Stimulated activated memory B cell treated with anti-CD40 and anti-IgM and Interleukin-4, amounts not matched to agents 10 μg/mL and 1 μg/mL and 100 μg/mL, for 72 hours (primary cell): ENCODE measurements around the gene RUNX1.

Experiments used
- ATAC-seq: fragments of 150-1000 bp; cut with Tn5 transposase; 2 replicates; pipeline ENCODE4 v1.10.0; 2021
- H3K27ac Mint-ChIP-seq: one replicate; pipeline ENCODE4 v1.8.0; 2022; ENCODE audit warnings: mild to moderate bottlenecking, mixed read lengths
- H3K27me3 Mint-ChIP-seq: one replicate; pipeline ENCODE4 v1.8.0; 2022; ENCODE audit warnings: mixed read lengths
- H3K36me3 Mint-ChIP-seq: one replicate; pipeline ENCODE4 v1.8.0; 2022; ENCODE audit warnings: mixed read lengths
- H3K4me1 Mint-ChIP-seq: one replicate; pipeline ENCODE4 v1.8.0; 2022; ENCODE audit warnings: mixed read lengths
- H3K4me3 Mint-ChIP-seq: one replicate; pipeline ENCODE4 v1.8.0; 2022; ENCODE audit warnings: mild to moderate bottlenecking, moderate library complexity, mixed read lengths
- H3K9me3 Mint-ChIP-seq: one replicate; pipeline ENCODE4 v1.8.0; 2022; ENCODE audit warnings: mixed read lengths

Gene RUNX1

DNA sequence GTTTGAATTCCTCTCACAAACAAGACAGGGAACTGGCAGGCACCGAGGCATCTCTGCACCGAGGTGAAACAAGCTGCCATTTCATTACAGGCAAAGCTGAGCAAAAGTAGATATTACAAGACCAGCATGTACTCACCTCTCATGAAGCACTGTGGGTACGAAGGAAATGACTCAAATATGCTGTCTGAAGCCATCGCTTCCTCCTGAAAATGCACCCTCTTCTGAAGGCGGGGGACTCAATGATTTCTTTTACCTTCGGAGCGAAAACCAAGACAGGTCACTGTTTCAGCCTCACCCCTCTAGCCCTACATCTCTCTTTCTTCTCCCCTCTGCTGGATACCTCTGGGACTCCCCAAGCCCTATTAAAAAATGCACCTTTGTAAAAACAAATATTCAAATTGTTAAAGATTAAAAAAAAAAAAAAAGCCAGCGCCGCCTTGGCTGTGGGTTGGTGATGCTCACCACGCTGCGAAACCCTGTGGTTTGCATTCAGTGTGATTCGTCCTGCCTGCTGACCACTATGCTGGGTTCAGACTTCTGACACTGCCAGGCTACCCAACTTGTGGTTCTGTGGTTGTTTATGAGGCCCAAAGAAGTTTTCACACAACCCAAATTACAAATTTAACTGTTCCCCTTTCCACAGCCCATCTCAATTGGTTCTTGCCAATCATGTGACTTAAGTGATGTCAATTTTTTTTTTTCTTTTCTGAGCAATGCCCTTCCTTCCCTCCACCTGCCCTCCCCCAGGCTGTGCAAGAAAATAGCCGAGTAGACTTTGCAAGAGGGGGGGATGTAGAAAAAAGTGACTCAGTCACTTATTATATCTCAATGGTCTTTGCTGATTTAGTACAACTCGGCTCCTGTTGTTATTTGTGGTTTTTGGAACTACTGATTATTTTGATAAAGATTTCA, at the start of gene RUNX1:
Gene RUNX1 (minus strand): TSS at position 597 of the 912 bp plus-strand sequence.
- H3K4me1 Mint-ChIP-seq: peaks cover 65% of the 10 kb centered on the region
- ATAC-seq: peak; percentile 85
- peaks cover 5% of the 10 kb centered on the region for H3K36me3 Mint-ChIP-seq
- no peaks in the 10 kb centered on the region for H3K27me3 Mint-ChIP-seq
- peak within 1 kb of the TSS; percentile 99 for H3K27ac Mint-ChIP-seq
- peak within 1 kb of the TSS; percentile 84 for H3K4me3 Mint-ChIP-seq
- no peaks in the 10 kb centered on the region for H3K9me3 Mint-ChIP-seq

DNA sequence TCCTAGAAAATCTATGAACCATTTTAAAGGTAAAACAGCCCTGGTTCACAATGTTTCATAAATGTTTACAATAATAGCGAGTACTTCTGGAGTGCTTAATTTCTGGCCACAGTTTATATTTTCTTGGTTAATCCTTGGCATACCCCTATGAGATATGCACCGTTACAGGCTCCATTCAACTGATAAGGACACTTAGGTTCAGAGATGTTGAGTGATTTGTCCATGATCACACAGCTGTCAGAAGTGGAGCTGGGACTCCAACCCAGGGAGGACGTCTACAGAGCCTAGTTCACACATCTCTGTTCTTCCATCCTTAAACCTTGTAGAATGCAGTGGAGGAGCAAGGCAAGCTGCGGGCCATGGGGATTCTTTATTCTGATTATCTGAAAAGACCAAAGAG, 48.4 kb upstream of the RUNX1 start:
- H3K4me1 Mint-ChIP-seq: peaks cover 7% of the 10 kb centered on the region
- no peak overlapping the region for H3K4me3 Mint-ChIP-seq
- no peaks in the 10 kb centered on the region for H3K27me3 Mint-ChIP-seq
- no peaks in the 10 kb centered on the region for H3K9me3 Mint-ChIP-seq
- H3K27ac Mint-ChIP-seq: no peak overlapping the region
- ATAC-seq: no peak
- no peaks in the 10 kb centered on the region for H3K36me3 Mint-ChIP-seq

DNA sequence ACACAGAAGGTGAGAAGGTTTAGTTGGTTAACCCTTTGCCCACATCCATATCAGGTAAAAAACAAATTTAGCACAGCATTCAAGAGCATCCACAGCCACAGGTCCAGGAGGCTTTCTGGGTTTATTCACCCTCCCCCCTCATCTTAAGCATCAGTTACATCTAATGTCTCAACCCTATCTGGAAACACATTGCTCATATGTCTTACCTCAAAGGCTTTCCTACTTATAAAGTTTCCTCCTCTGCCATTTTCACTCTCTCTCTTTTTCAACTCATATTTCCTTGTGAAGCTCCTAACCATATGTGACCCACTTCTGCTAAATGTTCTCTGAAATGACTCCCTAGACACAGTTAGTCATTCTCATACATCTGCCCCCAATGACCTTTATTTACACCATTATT, 47.9 kb upstream of the RUNX1 start:
- H3K4me3 Mint-ChIP-seq: no peak overlapping the region
- ATAC-seq: peak; percentile 83

DNA sequence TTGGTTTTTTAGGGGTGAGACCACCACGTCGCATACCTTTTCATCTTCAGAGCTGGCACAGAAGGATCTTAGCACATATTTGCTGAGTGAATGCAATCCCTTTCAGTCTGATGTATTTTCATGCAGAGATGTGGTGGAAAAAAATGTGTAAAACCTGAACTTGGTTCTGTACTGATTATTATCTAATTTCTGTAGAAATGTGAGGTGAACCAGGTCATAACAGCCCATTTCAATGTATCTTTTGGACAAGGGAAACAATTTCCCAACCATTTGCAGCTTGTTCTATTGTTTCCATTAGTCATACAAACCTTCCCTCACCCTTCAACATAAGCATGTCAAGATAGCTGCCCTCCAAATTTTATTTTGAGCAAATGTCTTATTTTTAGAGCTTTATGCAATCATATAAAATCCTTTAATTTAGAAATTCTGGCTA, 46.8 kb upstream of the RUNX1 start:
- H3K27ac Mint-ChIP-seq: no peak overlapping the region
- H3K27me3 Mint-ChIP-seq: no peaks in the 10 kb centered on the region
- H3K36me3 Mint-ChIP-seq: no peaks in the 10 kb centered on the region
- no peak overlapping the region for H3K4me3 Mint-ChIP-seq
- no peak for ATAC-seq
- peaks cover 7% of the 10 kb centered on the region for H3K4me1 Mint-ChIP-seq
- no peaks in the 10 kb centered on the region for H3K9me3 Mint-ChIP-seq

More for the DNA sequence above, 47.9 kb upstream of the RUNX1 start:
- H3K27ac Mint-ChIP-seq: no peak overlapping the region
- H3K27me3 Mint-ChIP-seq: no peaks in the 10 kb centered on the region
- no peaks in the 10 kb centered on the region for H3K36me3 Mint-ChIP-seq
- H3K9me3 Mint-ChIP-seq: no peaks in the 10 kb centered on the region
- H3K4me1 Mint-ChIP-seq: peaks cover 7% of the 10 kb centered on the region

DNA sequence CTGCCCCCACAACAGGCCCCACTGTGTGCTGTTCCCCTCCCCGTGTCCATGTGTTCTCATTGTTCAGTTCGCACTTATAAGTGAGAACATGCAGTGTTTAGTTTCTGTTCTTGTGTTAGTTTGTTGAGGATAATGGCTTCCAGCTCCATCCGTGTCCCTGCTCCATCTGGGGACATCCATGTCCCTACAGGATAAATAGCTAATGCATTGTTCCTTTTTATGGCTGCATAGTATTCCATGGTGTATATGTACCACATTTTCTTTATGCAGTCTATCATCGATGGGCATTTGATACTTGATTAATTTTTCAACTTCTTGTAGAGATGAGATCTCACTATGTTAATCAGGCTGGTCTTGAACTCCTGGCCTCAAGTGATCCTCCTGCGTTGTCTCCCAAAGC, 44.4 kb upstream of the RUNX1 start:
- H3K27ac Mint-ChIP-seq: no peak overlapping the region
- peaks cover 7% of the 10 kb centered on the region for H3K4me1 Mint-ChIP-seq
- no peaks in the 10 kb centered on the region for H3K36me3 Mint-ChIP-seq
- H3K27me3 Mint-ChIP-seq: no peaks in the 10 kb centered on the region
- H3K9me3 Mint-ChIP-seq: no peaks in the 10 kb centered on the region
- H3K4me3 Mint-ChIP-seq: no peak overlapping the region
- ATAC-seq: no peak

DNA sequence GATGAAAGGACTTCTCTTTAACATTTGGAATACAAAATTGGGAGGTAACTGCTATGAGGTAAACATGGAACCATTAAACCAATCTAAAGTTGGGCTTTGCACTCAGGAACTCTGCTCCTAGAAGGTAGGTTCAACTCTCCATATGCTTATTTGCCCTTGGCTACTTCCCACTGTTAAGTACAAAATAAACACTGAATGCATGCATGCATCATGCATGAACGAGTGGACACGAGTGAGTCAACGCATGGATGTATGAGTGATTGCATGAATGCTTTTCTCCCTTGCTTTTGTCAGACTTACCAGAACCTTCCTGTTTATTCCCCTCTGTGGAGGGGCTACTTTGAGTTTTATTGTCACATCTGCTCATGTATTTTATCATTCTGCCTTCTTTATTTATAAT, 42.4 kb upstream of the RUNX1 start:
- no peak overlapping the region for H3K27ac Mint-ChIP-seq
- H3K4me1 Mint-ChIP-seq: no peaks in the 10 kb centered on the region
- H3K9me3 Mint-ChIP-seq: no peaks in the 10 kb centered on the region
- no peak overlapping the region for H3K4me3 Mint-ChIP-seq
- H3K36me3 Mint-ChIP-seq: no peaks in the 10 kb centered on the region
- H3K27me3 Mint-ChIP-seq: no peaks in the 10 kb centered on the region
- no peak for ATAC-seq

DNA sequence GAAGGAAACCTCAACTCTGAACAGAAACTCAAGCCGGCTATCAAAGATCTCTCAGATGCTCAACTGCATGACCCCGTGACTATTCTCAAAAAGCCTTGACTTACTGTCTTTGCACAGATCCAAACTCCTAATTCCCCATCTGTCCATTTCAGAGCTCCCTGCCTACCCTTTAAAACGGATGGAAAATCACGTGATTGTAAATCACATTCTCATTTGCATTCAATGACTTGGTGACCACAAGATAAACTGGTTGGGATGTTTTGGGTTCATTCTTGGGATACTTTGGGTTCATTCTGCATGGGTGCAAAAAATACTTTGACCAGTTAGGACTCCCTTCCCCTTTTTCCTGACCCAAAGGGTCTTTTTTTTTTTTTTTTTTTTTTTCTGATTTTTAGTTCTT, 41.3 kb upstream of the RUNX1 start:
- H3K36me3 Mint-ChIP-seq: no peaks in the 10 kb centered on the region
- H3K27me3 Mint-ChIP-seq: no peaks in the 10 kb centered on the region
- no peak overlapping the region for H3K27ac Mint-ChIP-seq
- H3K4me3 Mint-ChIP-seq: no peak overlapping the region
- no peaks in the 10 kb centered on the region for H3K9me3 Mint-ChIP-seq
- no peak for ATAC-seq
- no peaks in the 10 kb centered on the region for H3K4me1 Mint-ChIP-seq

DNA sequence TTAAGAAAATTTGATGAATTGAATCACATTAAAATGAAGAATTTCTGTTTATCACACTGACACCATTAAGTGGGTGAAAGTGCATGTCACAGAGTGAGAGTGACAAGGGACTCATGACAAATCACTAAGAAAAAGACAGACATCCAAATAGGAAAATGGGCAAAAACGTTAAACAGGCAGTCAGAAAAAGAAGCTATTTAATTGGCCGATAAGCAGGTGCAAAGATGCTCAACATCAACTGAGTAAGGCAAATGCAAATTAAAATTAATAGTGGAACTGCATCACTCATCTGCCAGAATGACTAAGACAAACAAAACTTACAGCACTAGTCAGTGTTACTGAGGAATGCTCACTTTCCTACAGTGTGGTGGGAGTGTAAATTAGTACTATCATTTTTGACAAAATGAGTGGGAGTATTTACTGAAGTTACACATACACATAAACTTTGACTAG, 39.2 kb upstream of the RUNX1 start:
- Mint-ChIP-seq H3K9me3 (peaks cover 5% of the 10 kb centered on the region), H3K4me3 (no peak overlapping the region), H3K27ac (no peak overlapping the region), H3K4me1 (no peaks in the 10 kb centered on the region), H3K27me3 (no peaks in the 10 kb centered on the region), H3K36me3 (no peaks in the 10 kb centered on the region)
- peak; percentile 60 for ATAC-seq

DNA sequence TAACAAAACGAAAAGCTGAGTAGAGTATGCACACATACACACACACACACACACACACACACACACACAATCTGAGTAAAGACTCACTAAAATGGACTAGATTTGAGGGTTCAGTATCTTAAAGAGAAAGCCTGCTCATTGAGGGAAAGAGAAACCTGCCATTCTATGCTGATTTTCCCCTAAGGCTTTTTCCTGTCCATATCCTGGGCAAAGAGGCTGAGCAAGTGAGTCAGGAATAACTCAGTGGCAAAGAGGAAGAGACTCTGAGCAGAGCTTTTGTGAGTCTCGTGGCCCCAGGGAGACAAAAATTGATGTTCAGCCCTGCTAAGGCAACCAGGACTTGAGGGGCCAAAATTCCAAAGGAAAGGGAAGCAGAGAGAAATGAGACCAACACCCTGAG, 37.3 kb upstream of the RUNX1 start:
- H3K36me3 Mint-ChIP-seq: no peaks in the 10 kb centered on the region
- peaks cover 13% of the 10 kb centered on the region for H3K27me3 Mint-ChIP-seq
- ATAC-seq: no peak
- H3K27ac Mint-ChIP-seq: no peak overlapping the region
- H3K4me3 Mint-ChIP-seq: no peak overlapping the region
- H3K4me1 Mint-ChIP-seq: no peaks in the 10 kb centered on the region
- H3K9me3 Mint-ChIP-seq: peaks cover 8% of the 10 kb centered on the region

DNA sequence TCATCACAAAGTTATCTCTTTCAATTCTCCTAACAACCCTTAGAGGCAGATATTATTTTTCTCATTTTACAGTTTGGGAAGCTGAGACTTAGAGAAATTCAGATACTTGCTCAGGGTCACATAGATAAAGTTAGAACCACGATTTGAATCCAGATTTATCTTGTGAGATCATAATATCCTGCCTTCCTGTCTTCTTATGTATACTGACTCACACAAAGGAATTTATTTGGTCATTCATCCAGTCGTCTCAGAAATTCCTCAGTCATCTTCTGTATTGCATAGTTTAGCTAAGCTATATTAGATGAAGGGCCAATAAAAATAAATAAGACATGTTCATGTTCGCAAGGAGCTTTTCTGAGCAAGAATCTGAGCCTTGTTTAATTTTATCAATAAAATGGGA, 35.8 kb upstream of the RUNX1 start:
- Mint-ChIP-seq H3K4me3 (no peak overlapping the region), H3K27ac (no peak overlapping the region), H3K9me3 (peaks cover 8% of the 10 kb centered on the region), H3K36me3 (no peaks in the 10 kb centered on the region), H3K27me3 (peaks cover 13% of the 10 kb centered on the region), H3K4me1 (no peaks in the 10 kb centered on the region)
- no peak for ATAC-seq

DNA sequence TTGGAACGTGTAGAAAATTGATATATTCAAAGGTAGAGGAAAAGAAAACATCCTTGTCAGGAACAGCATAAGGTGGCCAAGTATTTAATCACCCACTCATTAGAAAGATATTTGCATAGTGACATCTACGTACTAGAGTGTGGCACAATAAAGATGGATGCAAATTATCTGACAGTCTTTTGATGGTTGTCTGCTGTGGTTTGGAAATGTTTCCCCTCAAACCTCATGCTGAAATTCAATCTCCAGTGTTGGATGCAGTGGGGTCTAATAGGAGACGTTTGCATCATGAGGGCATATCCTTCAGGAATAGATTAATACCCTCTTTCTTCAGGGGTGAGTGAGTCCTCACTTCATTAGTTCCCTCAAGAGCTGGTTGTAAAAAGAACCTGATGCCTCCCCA, 34.1 kb upstream of the RUNX1 start:
- Mint-ChIP-seq H3K9me3 (peaks cover 8% of the 10 kb centered on the region), H3K4me1 (no peaks in the 10 kb centered on the region), H3K27me3 (peaks cover 13% of the 10 kb centered on the region), H3K36me3 (no peaks in the 10 kb centered on the region), H3K27ac (no peak overlapping the region), H3K4me3 (no peak overlapping the region)
- ATAC-seq: no peak

DNA sequence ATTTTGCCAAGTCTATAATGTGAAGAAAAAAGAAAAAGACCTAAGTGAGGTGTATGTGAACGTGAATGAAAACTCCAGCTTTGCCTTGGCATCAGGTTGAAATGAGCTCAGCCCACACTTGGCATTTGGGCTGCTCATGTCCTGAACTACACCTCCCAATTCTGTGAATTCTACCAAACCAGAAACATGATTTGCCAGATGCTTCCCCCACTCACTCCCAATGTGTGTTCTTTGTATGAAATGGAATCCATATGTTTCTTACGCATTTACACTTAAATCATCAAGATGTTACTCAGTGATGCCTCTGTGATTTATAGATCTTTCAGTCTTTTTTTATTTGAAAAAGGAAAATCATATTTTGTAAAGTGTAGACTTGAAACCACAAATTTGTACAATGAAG, 32.8 kb upstream of the RUNX1 start:
- no peaks in the 10 kb centered on the region for H3K4me1 Mint-ChIP-seq
- H3K36me3 Mint-ChIP-seq: no peaks in the 10 kb centered on the region
- H3K4me3 Mint-ChIP-seq: no peak overlapping the region
- H3K9me3 Mint-ChIP-seq: peaks cover 8% of the 10 kb centered on the region
- H3K27me3 Mint-ChIP-seq: peaks cover 13% of the 10 kb centered on the region
- no peak for ATAC-seq
- no peak overlapping the region for H3K27ac Mint-ChIP-seq

DNA sequence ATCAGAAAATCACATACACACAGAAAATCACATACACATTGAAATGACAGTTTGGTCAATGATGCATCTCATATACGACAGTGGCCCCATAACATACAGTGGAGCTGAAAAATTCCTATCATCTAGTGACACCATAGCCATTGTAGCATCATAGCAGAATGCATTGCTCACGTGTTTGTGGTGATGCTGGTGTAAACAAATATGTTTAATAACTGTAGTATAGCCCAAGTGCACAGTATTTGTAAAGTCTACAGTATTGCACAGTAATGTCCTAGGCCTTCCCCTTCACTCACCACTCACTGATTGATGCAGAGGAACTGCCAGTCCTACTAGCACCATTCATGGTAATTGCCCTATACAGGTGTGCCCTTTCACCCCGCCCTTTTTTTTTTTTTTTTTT, 30.1 kb upstream of the RUNX1 start:
- peaks cover 1% of the 10 kb centered on the region for H3K36me3 Mint-ChIP-seq
- peaks cover 13% of the 10 kb centered on the region for H3K27me3 Mint-ChIP-seq
- no peaks in the 10 kb centered on the region for H3K4me1 Mint-ChIP-seq
- ATAC-seq: no peak
- H3K27ac Mint-ChIP-seq: no peak overlapping the region
- no peak overlapping the region for H3K4me3 Mint-ChIP-seq
- peaks cover 9% of the 10 kb centered on the region for H3K9me3 Mint-ChIP-seq

DNA sequence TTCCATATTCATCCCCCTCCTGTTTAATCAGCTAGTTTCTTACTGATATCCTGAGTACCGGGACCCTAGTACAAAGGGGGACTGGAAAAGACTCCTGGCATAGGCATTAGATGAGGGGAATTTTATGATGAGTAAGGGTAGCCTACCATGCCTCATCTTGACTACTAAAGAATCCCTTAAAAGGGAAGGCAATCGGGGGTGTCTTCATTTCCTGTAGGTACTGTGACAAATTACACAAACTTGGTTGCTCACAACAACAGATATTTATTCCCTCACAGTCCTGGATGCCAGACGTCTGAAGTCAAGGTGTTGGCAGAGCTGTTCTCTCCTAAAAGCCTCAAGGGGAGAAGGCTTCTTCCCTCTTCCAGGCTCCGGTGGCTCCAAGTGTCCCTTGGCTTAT, 28.9 kb upstream of the RUNX1 start:
- no peak overlapping the region for H3K27ac Mint-ChIP-seq
- H3K4me3 Mint-ChIP-seq: no peak overlapping the region
- H3K9me3 Mint-ChIP-seq: peaks cover 8% of the 10 kb centered on the region

DNA sequence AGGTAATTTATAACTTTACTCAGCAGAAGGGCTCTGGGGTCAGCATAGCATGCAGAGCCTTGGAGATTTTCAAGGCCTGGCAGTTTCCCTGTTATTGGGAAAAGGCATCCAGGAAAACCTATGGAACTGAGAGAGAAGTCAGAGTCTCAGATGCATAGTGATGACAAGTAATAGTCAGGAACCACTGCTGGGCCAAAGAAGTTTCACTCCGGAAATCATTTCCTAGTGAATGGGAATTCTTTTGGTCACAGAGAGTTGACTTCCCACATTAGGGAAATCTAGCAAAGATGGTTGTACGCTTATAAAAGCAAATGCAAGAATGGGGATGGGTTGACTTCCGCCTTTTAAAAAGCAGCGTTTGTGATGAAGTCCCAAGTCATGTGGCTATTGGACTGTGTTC, 28.4 kb upstream of the RUNX1 start:
- Mint-ChIP-seq H3K27ac (no peak overlapping the region), H3K4me3 (no peak overlapping the region), H3K27me3 (peaks cover 10% of the 10 kb centered on the region), H3K4me1 (no peaks in the 10 kb centered on the region), H3K36me3 (peaks cover 7% of the 10 kb centered on the region), H3K9me3 (peaks cover 6% of the 10 kb centered on the region)
- no peak for ATAC-seq

More for the DNA sequence above, 28.9 kb upstream of the RUNX1 start:
- H3K27me3 Mint-ChIP-seq: peaks cover 13% of the 10 kb centered on the region
- ATAC-seq: no peak
- H3K4me1 Mint-ChIP-seq: no peaks in the 10 kb centered on the region
- H3K36me3 Mint-ChIP-seq: peaks cover 7% of the 10 kb centered on the region

DNA sequence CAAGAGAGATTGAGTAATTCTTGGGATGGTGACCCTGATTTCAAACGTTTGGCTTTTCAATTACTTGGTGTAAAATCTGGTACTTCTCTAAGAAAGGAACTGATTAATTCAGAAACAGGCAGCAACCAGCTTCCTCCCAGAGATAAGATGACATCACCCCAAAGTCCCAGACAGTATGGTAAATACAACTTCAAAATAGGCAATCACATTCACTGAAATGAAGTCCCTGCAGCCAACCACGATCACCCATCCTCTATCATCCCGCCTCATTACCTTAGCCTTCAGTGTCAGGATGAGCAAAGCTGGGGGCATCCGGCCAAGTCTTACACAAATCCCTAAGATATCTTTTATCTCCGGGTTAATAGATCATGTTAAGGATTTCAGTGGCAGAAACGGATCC, 26.4 kb upstream of the RUNX1 start:
- peaks cover 9% of the 10 kb centered on the region for H3K4me1 Mint-ChIP-seq
- no peaks in the 10 kb centered on the region for H3K27me3 Mint-ChIP-seq
- no peak overlapping the region for H3K27ac Mint-ChIP-seq
- H3K36me3 Mint-ChIP-seq: peaks cover 7% of the 10 kb centered on the region
- H3K4me3 Mint-ChIP-seq: no peak overlapping the region
- ATAC-seq: no peak
- peaks cover 6% of the 10 kb centered on the region for H3K9me3 Mint-ChIP-seq
